Esophagus muscularis mucosa (tissue), 4 donors: ENCODE data around the gene NADSYN1. TPM values are rescaled to one million over a fixed set of nuclear protein-coding genes. Genes with fewer than 3 reads are reported as not detected.

Experiments used
- DNase-seq: peaks from one replicate; pipeline ENCODE4 v3.0.0-alpha.2; 2017; ENCODE audit errors: extremely low spot score
- H3K27ac ChIP-seq, 4 donors: fragments of 200-600 bp; sonication (generic); replicated peaks in 1 of 4; 1 replicate in 3 of 4; 2 replicates in 1 of 4; pipeline ENCODE4 v1.5.1; 2016 to 2019; ENCODE audit warnings: mild to moderate bottlenecking in 1 of 4
- H3K27me3 ChIP-seq, 4 donors: fragments of 200-600 bp; sonication (generic); one replicate each; pipeline versions ENCODE4 v1.5.1 to v1.6.0; 2016 to 2019
- H3K36me3 ChIP-seq, 4 donors: fragments of 200-600 bp; sonication (generic); one replicate each; pipeline ENCODE4 v1.5.1; 2016 to 2019
- H3K4me1 ChIP-seq, 4 donors: fragments of 200-600 bp; sonication (generic); one replicate each; pipeline ENCODE4 v1.5.1; 2016 to 2019
- H3K4me3 ChIP-seq, 4 donors: fragments of 200-600 bp; sonication (generic); 1 replicate in 2 of 4; 2 replicates in 2 of 4; pipeline ENCODE4 v1.5.1; 2016 to 2019; ENCODE audit warnings: mild to moderate bottlenecking in 4 of 4, moderate library complexity in 1 of 4
- H3K9me3 ChIP-seq, 4 donors: fragments of 200-600 bp; sonication (generic); 1 replicate in 3 of 4; 2 replicates in 1 of 4; pipeline ENCODE4 v1.5.1; 2016 to 2019
- EP300 ChIP-seq: sonication (generic); formaldehyde crosslinking; IDR thresholded peaks from one replicate; pipeline ENCODE4 v1.6.1; 2017; ENCODE audit warnings: antibody characterized with exemption
- POLR2A ChIP-seq: fragments of 450-650 bp; IDR thresholded peaks from one replicate; pipeline ENCODE4 v1.6.1; 2017; ENCODE audit warnings: antibody characterized with exemption, moderate library complexity, mild to moderate bottlenecking, low read depth
- POLR2AphosphoS5 ChIP-seq, 2 donors: sonication (generic); formaldehyde crosslinking; IDR thresholded peaks; one replicate each; pipeline ENCODE4 v1.6.1; 2017; ENCODE audit warnings: antibody characterized with exemption in 2 of 2
- whole genome bisulfite sequencing: methylation state at CpG from one replicate; pipeline ENCODE4 v1.1.5; 2018; 5-methylcytosine and 5-hydroxymethylcytosine counted together
- intact Hi-C: fragments of 100-400 bp; cut with DNase I; formaldehyde crosslinking; loops from one replicate; pipeline ENCODE4 v1.15.1; 2023
- total RNA-seq, 4 donors: library from RNA; depleted of rRNA; stranded (reverse); fragments of >200 nt; gene quantifications; one replicate each; pipeline versions ENCODE4 v1.1.0 to v1.2.1, GENCODE V29; 2016
- TF ChIP-seq, protein P1 (sequence below), 3 experiments: fragments of 200-600 bp in 2 of 3; fragments of 450-650 bp in 1 of 3; sonication (generic) in 2 of 3; IDR thresholded peaks; one replicate each; pipeline ENCODE4 v1.5.1; 2017 to 2019; ENCODE audit warnings: antibody characterized with exemption in 3 of 3, mild to moderate bottlenecking in 2 of 3, moderate library complexity in 1 of 3

The NADSYN1 gene
- total RNA-seq, 4 donors from 2014 or later = 38.4 to 44.4 (median 42.2) TPM

DNA sequence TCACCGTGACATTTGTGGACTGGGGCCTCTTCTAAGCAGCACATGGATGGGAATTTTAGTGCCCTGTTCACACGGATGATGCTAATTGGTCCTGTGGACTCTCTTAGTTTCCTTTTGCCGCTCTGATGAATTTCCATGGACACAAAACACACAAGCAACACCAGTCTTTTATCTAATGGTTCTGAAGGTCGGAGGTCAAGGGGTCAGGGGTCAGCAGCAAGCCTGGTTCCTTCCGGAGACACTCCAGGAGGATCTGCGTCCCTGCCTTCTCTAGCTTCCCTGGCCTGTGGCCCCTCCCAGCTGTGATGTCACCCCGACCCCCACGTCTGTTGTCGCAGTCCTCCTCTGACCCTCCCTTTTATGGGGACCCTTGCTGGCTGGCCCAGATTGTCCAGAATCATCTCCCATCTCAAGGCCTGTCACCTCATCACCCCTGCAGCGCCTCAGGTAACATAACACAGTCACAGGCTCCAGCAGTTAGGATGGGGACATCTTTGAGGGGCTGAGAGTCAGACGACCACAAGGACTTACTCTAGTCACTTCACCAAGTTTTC is 6.8 kb downstream of the NADSYN1 start:
- 53% methylated on average over 11 of the region's 11 CpGs for WGBS
- no peaks in the 10 kb centered on the region for H3K27me3 ChIP-seq
- H3K36me3 ChIP-seq = peaks cover 54 to 97% (median 90%) of the 10 kb centered on the region in 4 donors
- intact Hi-C loops = no loop called here
- H3K4me3 ChIP-seq = no peak overlapping the region
- H3K4me1 ChIP-seq = peaks cover 0 to 4% (median 1%) of the 10 kb centered on the region in 4 donors
- DNase-seq = no peak
- TF ChIP-seq POLR2AphosphoS5 (IDR thresholded peaks at IDR 0.05) (no peak), POLR2A (no peak), EP300 (no peak)
- TF ChIP-seq, protein P1, sequence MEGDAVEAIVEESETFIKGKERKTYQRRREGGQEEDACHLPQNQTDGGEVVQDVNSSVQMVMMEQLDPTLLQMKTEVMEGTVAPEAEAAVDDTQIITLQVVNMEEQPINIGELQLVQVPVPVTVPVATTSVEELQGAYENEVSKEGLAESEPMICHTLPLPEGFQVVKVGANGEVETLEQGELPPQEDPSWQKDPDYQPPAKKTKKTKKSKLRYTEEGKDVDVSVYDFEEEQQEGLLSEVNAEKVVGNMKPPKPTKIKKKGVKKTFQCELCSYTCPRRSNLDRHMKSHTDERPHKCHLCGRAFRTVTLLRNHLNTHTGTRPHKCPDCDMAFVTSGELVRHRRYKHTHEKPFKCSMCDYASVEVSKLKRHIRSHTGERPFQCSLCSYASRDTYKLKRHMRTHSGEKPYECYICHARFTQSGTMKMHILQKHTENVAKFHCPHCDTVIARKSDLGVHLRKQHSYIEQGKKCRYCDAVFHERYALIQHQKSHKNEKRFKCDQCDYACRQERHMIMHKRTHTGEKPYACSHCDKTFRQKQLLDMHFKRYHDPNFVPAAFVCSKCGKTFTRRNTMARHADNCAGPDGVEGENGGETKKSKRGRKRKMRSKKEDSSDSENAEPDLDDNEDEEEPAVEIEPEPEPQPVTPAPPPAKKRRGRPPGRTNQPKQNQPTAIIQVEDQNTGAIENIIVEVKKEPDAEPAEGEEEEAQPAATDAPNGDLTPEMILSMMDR (IDR thresholded peaks at IDR 0.05) = no peak
- no peak overlapping the region for H3K27ac ChIP-seq
- H3K9me3 ChIP-seq = no peaks in the 10 kb centered on the region

DNA sequence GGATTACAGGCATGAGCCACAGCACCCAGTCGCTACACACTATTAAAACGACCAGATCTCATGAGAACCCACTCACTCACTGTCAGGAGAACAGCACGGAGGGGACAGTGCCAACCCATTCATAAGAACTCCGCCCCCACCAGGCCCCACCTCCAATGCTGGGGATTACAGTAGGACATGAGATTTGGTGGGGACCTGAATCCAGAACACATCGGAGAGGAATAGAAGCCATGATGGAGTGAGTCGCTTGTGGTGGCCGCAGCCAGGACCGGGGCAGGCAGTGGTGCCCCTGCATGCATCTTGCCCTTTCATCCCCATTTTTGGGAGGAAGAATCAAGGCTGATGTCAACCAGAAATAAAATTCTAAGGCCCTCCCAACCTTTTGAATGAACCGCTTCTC is 8.7 kb downstream of the NADSYN1 start:
- Histone ChIP-seq H3K9me3 (no peaks in the 10 kb centered on the region), H3K27me3 (no peaks in the 10 kb centered on the region), H3K36me3 (peaks cover 47 to 92% (median 83%) of the 10 kb centered on the region in 4 donors), H3K4me3 (no peak overlapping the region), H3K4me1 (no peaks in the 10 kb centered on the region), H3K27ac (no peak overlapping the region)
- DNase-seq = no peak
- 86% methylated on average over 9 of the region's 9 CpGs for WGBS
- intact Hi-C loops = no loop called here
- no peak for TF ChIP-seq EP300
- TF ChIP-seq, protein P1 (IDR thresholded peaks at IDR 0.05) = no peak
- no peak for TF ChIP-seq POLR2AphosphoS5 (IDR thresholded peaks at IDR 0.05)
- TF ChIP-seq POLR2A = no peak

DNA sequence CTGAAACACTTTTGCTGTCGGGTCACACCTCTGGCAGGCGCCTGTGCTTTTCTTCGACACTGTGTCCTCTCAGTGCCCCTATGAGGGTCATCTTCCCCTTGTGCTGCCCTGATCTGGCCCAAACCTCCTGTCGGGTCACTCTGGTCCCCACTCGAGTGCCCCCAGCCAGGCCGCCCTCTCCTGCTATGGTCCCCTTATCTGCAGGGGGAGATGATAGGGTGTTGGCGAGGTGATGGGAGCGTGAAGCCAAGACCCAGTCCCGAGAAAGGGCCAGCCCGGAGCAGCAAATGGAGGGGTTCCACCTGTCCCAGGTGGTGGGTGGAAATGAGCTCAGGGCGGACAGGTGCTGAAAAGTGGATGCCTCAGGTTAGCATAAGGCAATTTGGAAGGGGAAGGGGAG is 9.7 kb downstream of the NADSYN1 start:
- intact Hi-C loops = no loop called here
- Histone ChIP-seq H3K27ac (no peak overlapping the region), H3K9me3 (no peaks in the 10 kb centered on the region), H3K4me1 (no peaks in the 10 kb centered on the region), H3K4me3 (no peak overlapping the region), H3K27me3 (no peaks in the 10 kb centered on the region), H3K36me3 (peaks cover 47 to 92% (median 83%) of the 10 kb centered on the region in 4 donors)
- no peak for TF ChIP-seq POLR2A
- TF ChIP-seq, protein P1 (IDR thresholded peaks at IDR 0.05) = no peak
- TF ChIP-seq POLR2AphosphoS5 (IDR thresholded peaks at IDR 0.05) = no peak
- no peak for TF ChIP-seq EP300
- no peak for DNase-seq
- 95% methylated on average over 11 of the region's 11 CpGs for WGBS

DNA sequence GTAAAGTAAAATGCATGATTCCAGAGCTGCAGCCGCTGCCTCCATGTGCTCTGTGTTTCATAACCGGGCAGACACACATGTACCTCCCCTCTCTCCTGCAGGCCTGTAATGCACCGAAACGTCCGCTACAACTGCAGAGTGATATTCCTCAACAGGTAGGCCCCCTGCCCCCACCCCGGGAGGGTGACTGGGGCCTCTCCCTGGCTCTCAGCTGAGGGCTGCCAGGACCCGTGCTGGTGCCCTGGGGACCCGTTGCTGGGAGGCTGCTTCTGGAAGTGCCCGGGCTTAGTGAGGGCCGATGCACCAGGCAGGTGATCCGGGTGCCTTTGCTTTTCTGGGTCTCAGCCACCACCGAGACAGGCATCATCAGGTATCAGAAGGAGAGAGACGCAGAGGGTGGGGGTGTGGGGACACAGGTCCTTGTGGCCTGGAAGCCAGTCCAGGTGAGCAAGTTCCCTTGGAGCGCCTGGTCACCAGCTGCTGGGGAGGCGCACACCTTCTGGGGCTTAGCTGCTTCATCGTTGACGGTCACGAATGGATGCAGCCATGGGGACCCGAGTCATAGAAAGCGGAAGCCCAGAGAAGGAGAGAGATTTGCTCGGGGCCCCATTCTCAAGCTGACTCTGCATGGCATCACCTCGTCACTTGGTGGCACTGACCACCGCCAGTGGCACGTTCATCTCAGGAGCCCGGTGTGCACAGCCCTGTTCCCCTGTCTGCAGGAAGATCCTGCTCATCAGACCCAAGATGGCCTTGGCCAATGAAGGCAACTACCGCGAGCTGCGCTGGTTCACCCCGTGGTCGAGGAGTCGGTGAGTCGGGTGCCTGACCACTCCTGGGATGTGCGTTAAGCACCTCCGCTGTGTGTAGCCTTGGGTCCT is 10.6 kb downstream of the NADSYN1 start:
- H3K4me3 ChIP-seq = no peak overlapping the region
- H3K27me3 ChIP-seq = no peaks in the 10 kb centered on the region
- H3K36me3 ChIP-seq = peaks cover 39 to 89% (median 75%) of the 10 kb centered on the region in 4 donors
- H3K4me1 ChIP-seq = no peaks in the 10 kb centered on the region
- TF ChIP-seq, protein P1 (IDR thresholded peaks at IDR 0.05) = no peak
- no peak for DNase-seq
- intact Hi-C loops = no loop called here
- H3K9me3 ChIP-seq = no peaks in the 10 kb centered on the region
- no peak overlapping the region for H3K27ac ChIP-seq
- WGBS = 96% methylated on average over 28 of the region's 34 CpGs
